ENCODE data around the gene LYRM1. TPM values are rescaled to one million over a fixed set of nuclear protein-coding genes. Genes with fewer than 3 reads are reported as not detected.

LYRM1 gene
- total RNA-seq, result 10 to 100 TPM; 17.4 to 37.3 (median 30.0) TPM

DNA sequence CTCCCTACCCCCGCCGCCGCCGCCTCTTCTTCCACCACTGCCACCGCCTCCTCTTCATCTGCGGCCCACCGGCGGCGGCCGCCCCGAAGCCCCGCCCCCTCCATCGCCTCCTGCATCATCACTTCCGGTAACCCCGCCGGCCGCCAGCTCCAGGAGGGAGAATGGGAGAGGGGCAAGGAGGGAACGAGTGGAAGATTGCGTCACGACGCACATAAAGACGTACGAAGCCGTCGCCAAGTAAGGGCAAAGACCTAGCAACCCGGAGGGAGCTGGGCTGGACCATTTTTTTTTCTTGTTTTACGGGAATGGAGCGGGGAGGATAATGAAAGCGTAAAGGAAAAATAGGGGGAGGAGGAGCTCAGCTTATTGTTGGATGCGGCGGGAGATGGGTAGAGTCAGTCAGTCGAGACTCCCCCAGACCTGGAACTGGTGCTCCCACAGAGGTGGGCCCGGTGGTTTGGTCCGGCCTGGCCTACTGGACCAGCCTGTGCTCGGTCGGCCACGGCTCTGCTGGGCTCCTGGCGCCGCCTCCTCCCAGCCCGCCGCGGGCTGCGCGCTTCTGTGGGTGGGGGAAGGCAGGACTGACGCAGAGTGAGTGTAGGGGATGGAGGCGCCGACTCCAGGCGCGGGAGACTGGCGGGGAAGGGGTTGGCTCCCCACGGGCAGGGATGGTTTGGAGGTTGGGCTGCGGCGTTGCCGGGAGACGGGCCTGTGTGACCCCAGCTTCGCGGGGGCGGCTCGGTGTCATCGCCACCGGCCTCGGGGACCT, at the start of gene LYRM1, which contains the start of gene DCUN1D3:
TSS of gene LYRM1 (plus strand) at position 473 of the 769 bp plus-strand sequence. CDS start 14,785 bp downstream, outside the sequence.
TSS of gene DCUN1D3 (minus strand) at position 60 of the 769 bp plus-strand sequence. CDS start 37,820 bp downstream, outside the sequence.
- H3K36me3 ChIP-seq, result peaks cover 8% of the 10 kb centered on the region
- H3K27me3 ChIP-seq, result no peaks in the 10 kb centered on the region
- no peaks in the 10 kb centered on the region for H3K9me3 ChIP-seq
- H3K4me3 ChIP-seq, result peak within 1 kb of the TSS; percentile 61
- peak within 1 kb of the TSS; percentile 97 for H3K27ac ChIP-seq
- peak; percentile 97 to 98 for DNase-seq (ENCODE audit: low spot score in 2 of 2)
- TF ChIP-seq POLR2A (IDR thresholded peaks at IDR 0.05), result peak; percentile 54 to 88
- no peak for TF ChIP-seq EP300 (IDR thresholded peaks at IDR 0.05)
- no peak for TF ChIP-seq CTCF (IDR thresholded peaks at IDR 0.05)
- peak; percentile 75 to 92 (median 76) for TF ChIP-seq POLR2AphosphoS5 (IDR thresholded peaks at IDR 0.05)
- peaks cover 67% of the 10 kb centered on the region for H3K4me1 ChIP-seq
- under 1% methylated on average over 46 of the region's 62 CpGs for WGBS

DNA sequence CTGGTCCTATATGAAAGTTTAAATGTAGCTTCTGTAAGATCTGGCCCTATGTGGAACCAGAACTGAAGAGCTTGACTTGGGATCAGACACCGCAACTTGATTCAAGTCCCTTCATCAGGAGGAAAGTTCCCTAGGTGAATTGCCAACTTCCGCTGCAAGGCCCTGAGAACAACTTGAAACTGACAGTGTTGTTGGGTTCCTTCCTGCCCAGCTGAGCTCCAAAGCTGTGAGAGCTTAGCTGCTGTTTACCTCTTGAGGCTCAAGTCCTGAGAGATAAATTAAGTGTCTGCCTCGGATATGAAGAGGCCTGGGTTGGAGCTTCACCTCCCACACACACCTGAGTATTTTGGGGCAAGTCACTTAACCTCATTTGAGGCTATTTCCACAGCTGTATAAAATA, 49.6 kb upstream of the LYRM1 start:
- WGBS, result 42% methylated on average over 3 of the region's 3 CpGs

GRCh38 chr16:20851601-20852000, 49.0 kb upstream of the LYRM1 start:
- peak; percentile 88 to 91 for DNase-seq (ENCODE audit: low spot score in 2 of 2)

More for the DNA sequence above, 49.6 kb upstream of the LYRM1 start:
- H3K36me3 ChIP-seq, result no peaks in the 10 kb centered on the region
- no peaks in the 10 kb centered on the region for H3K9me3 ChIP-seq
- H3K27me3 ChIP-seq, result no peaks in the 10 kb centered on the region
- peak overlapping the region; percentile 91 for H3K27ac ChIP-seq
- TF ChIP-seq POLR2A (IDR thresholded peaks at IDR 0.05), result no peak
- H3K4me1 ChIP-seq, result peaks cover 52% of the 10 kb centered on the region
- DNase-seq (ENCODE audit: low spot score in 2 of 2), result no peak
- no peak overlapping the region for H3K4me3 ChIP-seq

DNA sequence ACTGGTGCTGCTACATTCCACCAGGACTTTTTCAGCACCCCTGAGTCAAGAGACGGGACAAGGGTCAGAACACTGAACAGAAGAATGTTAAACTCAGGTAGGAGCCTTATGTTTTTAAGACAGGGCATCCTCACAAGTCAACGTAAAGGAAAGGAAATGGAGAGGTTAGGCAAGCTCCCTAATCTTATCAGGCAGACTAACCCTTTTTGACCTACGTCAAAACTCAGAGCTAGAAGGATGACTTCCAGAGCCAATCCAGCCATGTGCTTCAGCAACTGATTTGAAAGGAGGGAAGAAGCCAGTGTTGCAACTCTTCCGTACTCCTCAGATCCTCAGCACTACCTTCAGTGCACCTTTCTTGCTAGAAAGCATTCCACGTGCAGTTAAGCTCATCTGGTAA, 47.4 kb upstream of the LYRM1 start:
- Histone ChIP-seq H3K36me3 (no peaks in the 10 kb centered on the region), H3K4me1 (peaks cover 57% of the 10 kb centered on the region), H3K4me3 (no peak overlapping the region), H3K27me3 (no peaks in the 10 kb centered on the region), H3K27ac (peak overlapping the region; percentile 91), H3K9me3 (no peaks in the 10 kb centered on the region)
- DNase-seq (ENCODE audit: low spot score in 2 of 2), result no peak
- TF ChIP-seq EP300 (IDR thresholded peaks at IDR 0.05) (no peak), CTCF (IDR thresholded peaks at IDR 0.05) (no peak), POLR2A (IDR thresholded peaks at IDR 0.05) (no peak), POLR2AphosphoS5 (IDR thresholded peaks at IDR 0.05) (no peak)
- 57% methylated on average over 5 of the region's 5 CpGs for WGBS

More at GRCh38 chr16:20851601-20852000, 49.0 kb upstream of the LYRM1 start:
- Histone ChIP-seq H3K36me3 (no peaks in the 10 kb centered on the region), H3K27ac (peak overlapping the region; percentile 91), H3K4me1 (peaks cover 56% of the 10 kb centered on the region), H3K27me3 (no peaks in the 10 kb centered on the region), H3K4me3 (no peak overlapping the region), H3K9me3 (no peaks in the 10 kb centered on the region)
- TF ChIP-seq EP300 (IDR thresholded peaks at IDR 0.05) (peak; percentile 44), POLR2AphosphoS5 (IDR thresholded peaks at IDR 0.05) (peak in 2 of 3 donors; percentile 97 to 98), POLR2A (IDR thresholded peaks at IDR 0.05) (no peak)
- 24% methylated on average over 2 of the region's 2 CpGs for WGBS

DNA sequence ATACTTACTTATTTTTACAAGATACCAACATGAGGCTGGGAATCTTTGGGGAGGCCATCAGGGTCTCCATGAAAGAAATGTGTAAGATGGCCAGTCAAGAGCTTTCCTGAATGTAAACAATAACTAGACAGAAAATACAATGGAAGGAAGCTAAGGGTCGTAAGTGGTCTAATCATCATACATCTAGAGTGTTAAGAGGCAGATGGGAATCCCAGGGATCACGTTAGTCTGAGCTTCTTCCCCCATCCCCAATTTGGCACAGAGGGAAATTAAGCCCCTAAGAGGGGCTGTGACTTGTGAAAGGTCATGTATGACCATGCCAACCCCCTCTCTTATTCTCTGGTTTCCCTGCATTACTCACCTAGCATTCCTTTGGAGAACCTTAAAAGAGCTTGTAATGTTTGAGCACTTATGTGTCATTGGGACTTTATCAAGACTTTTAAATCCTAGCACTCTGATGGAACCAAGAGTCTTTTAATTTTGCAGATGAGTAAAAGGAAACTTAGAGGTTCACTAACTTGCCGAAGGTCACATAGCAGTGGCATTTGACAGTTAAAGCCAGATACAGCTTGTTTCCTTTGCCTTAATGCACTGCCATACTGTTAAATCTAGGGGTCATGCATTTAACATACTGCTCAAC, 46.5 kb upstream of the LYRM1 start:
- WGBS, result 90% methylated on average over 3 of the region's 3 CpGs
- peaks cover 57% of the 10 kb centered on the region for H3K4me1 ChIP-seq
- H3K27me3 ChIP-seq, result no peaks in the 10 kb centered on the region
- H3K27ac ChIP-seq, result no peak overlapping the region
- no peaks in the 10 kb centered on the region for H3K36me3 ChIP-seq
- H3K9me3 ChIP-seq, result no peaks in the 10 kb centered on the region
- no peak for DNase-seq (ENCODE audit: low spot score in 2 of 2)
- no peak overlapping the region for H3K4me3 ChIP-seq
- TF ChIP-seq POLR2AphosphoS5 (IDR thresholded peaks at IDR 0.05) (no peak), CTCF (IDR thresholded peaks at IDR 0.05) (no peak), EP300 (IDR thresholded peaks at IDR 0.05) (no peak), POLR2A (IDR thresholded peaks at IDR 0.05) (no peak)

- Histone ChIP-seq H3K4me1 (peaks cover 56% of the 10 kb centered on the region), H3K9me3 (no peaks in the 10 kb centered on the region), H3K4me3 (no peak overlapping the region), H3K27ac (no peak overlapping the region), H3K36me3 (peaks cover 4% of the 10 kb centered on the region), H3K27me3 (no peaks in the 10 kb centered on the region)
- TF ChIP-seq EP300 (IDR thresholded peaks at IDR 0.05) (no peak), POLR2AphosphoS5 (IDR thresholded peaks at IDR 0.05) (no peak), POLR2A (IDR thresholded peaks at IDR 0.05) (no peak), CTCF (IDR thresholded peaks at IDR 0.05) (no peak)
- 90% methylated on average over 2 of the region's 2 CpGs for WGBS
- DNase-seq (ENCODE audit: low spot score in 2 of 2), result no peak
Measured at GRCh38 chr16:20854963-20855362, 45.6 kb upstream of the LYRM1 start.

Data from suprapubic skin (tissue), 4 donors.